Choroid plexus epithelial cell (primary cell): ENCODE results near the gene LDB2.

Source experiments
- DNase-seq: peaks from one replicate; pipeline ENCODE4 v3.0.0-alpha.2; 2010; ENCODE audit warnings: low read depth
- H3K4me3 ChIP-seq: 2 replicates; pipeline ENCODE4 v1.5.1; 2011; ENCODE audit warnings: low read depth, mild to moderate bottlenecking, control low read depth, low read length, moderate library complexity
- CTCF ChIP-seq: conservative IDR thresholded peaks from 2 replicates; pipeline ENCODE4 v1.5.1; 2011; ENCODE audit warnings: low read depth, mild to moderate bottlenecking, control low read depth, inconsistent platforms, low read length, moderate library complexity

Gene LDB2

DNA sequence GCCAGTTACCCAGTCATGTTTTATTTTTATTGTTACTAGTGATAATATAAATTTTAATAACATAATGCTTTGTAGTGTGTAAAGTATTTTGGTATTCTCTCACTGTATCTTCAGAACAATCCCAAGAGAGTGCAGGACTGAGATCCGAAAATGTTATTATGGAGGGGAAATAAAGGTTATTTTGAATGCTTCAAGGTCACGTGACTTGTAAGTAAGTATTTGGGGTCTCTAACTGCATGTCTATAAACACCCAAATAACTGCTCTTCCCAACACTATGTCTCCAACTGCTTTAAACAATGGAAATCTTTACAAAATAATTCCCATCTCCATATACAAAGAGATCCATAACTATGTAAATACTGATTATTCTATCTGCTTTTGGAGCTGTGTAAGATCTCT, 302.2 kb downstream of the LDB2 start:
- no peak for TF ChIP-seq CTCF
- no peak overlapping the region for H3K4me3 ChIP-seq
- DNase-seq, result no peak

GRCh38 chr4:16594128-16594527, 304.3 kb downstream of the LDB2 start:
- DNase-seq, result no peak
- H3K4me3 ChIP-seq, result no peak overlapping the region
- TF ChIP-seq CTCF, result no peak

DNA sequence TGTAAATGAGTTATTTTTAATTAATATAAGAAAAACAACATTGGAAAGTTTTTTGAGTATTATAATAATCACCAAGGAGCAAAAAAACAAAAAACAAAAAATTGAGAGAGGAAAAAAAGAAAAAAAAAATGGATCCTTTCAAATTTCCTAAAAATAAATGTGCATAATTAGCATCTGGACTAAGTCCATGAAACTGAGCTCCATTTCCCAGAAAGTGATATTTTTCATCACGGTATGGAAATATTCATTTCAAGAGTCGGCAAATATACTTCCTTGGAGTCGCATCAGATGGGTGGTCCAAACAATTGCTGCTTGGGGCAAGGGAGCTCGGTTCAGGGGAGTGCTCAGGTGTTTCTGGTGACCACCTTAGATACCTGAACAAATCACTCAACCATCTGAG, 305.1 kb downstream of the LDB2 start:
- DNase-seq, result no peak
- TF ChIP-seq CTCF, result no peak
- H3K4me3 ChIP-seq, result no peak overlapping the region

DNA sequence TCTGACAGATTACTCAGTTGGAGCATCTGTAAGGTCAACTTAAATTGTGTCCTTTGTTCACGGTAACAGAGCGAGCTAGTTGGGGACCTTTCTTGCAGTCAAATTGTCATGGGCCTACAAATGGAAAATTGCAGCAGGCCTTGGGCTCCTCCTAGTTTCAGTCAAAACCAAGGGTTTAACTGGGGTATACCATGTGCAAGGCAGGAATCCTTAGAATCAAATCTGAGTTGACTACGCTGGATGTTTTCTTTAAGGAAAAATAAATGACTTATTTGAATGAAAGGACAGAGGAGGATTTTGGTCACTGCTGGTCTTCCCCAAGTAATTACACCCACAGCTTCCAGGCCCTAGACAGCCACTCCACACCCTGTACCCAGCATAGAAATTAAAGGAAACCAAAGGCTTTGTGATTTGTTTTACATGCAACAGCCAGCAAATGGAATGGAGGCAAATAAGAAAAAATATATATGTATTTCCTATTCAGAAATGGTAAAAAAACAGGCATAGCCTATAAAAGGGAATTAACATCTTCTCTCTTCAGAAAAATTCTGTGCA, 307.1 kb downstream of the LDB2 start:
- TF ChIP-seq CTCF, result no peak
- H3K4me3 ChIP-seq, result no peak overlapping the region

GRCh38 chr4:16590797-16591196, 307.6 kb downstream of the LDB2 start:
- TF ChIP-seq CTCF, result no peak
- no peak for DNase-seq
- no peak overlapping the region for H3K4me3 ChIP-seq

More for the DNA sequence above, 307.1 kb downstream of the LDB2 start:
- no peak for DNase-seq

DNA sequence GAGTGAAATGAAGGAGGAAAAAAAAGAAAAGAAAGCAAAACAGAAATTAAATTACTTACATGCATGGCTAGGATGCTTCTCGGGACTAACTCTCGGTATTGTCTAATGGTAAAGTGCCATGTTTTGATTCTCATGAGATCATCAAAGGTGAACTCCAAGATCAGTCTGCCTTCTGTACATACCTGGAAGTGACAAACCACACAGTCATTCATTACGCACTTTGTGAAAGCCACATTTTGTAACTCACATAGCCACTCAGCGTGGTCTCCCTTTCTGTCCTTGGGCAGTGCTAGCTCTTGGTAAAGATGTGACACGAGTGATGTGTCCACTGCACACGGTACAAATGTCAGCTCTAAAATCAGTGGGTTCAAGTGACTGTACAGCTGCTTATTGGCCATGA, 309.8 kb downstream of the LDB2 start:
- no peak for TF ChIP-seq CTCF
- no peak for DNase-seq
- no peak overlapping the region for H3K4me3 ChIP-seq

GRCh38 chr4:16588149-16588548, 310.3 kb downstream of the LDB2 start:
- H3K4me3 ChIP-seq, result no peak overlapping the region
- no peak for TF ChIP-seq CTCF
- DNase-seq, result no peak
